ENCODE measurements around the gene PPP1R8. TPM values are rescaled to one million over a fixed set of nuclear protein-coding genes. Genes with fewer than 3 reads are reported as not detected.

Gene PPP1R8
- total and polyA plus RNA-seq, 9 of the 15 experiments (the other 6 are each of a cell fraction or from before 2014, with no cell fraction given) = 16.2 to 107 (median 75.3) TPM

DNA sequence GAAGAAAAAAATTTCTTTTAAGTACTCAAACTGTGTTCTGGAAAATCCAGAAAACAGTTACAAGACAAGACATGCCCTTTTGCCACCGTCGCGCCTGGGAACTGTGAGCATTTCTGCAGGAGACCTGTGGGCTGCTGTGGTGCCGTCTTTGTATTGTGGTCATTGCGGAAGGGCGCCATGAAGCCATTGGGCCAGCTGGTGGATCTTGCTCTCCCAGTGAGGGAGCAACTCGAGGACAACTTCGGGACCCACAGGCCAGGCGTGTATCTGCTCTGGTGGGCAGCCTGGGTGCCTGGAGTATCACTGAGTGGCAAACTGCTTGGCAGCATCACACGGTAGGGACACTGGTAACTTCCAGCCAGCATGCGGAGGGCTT is 38.0 kb downstream of the PPP1R8 start (continued):
- TF ChIP-seq, protein P1, sequence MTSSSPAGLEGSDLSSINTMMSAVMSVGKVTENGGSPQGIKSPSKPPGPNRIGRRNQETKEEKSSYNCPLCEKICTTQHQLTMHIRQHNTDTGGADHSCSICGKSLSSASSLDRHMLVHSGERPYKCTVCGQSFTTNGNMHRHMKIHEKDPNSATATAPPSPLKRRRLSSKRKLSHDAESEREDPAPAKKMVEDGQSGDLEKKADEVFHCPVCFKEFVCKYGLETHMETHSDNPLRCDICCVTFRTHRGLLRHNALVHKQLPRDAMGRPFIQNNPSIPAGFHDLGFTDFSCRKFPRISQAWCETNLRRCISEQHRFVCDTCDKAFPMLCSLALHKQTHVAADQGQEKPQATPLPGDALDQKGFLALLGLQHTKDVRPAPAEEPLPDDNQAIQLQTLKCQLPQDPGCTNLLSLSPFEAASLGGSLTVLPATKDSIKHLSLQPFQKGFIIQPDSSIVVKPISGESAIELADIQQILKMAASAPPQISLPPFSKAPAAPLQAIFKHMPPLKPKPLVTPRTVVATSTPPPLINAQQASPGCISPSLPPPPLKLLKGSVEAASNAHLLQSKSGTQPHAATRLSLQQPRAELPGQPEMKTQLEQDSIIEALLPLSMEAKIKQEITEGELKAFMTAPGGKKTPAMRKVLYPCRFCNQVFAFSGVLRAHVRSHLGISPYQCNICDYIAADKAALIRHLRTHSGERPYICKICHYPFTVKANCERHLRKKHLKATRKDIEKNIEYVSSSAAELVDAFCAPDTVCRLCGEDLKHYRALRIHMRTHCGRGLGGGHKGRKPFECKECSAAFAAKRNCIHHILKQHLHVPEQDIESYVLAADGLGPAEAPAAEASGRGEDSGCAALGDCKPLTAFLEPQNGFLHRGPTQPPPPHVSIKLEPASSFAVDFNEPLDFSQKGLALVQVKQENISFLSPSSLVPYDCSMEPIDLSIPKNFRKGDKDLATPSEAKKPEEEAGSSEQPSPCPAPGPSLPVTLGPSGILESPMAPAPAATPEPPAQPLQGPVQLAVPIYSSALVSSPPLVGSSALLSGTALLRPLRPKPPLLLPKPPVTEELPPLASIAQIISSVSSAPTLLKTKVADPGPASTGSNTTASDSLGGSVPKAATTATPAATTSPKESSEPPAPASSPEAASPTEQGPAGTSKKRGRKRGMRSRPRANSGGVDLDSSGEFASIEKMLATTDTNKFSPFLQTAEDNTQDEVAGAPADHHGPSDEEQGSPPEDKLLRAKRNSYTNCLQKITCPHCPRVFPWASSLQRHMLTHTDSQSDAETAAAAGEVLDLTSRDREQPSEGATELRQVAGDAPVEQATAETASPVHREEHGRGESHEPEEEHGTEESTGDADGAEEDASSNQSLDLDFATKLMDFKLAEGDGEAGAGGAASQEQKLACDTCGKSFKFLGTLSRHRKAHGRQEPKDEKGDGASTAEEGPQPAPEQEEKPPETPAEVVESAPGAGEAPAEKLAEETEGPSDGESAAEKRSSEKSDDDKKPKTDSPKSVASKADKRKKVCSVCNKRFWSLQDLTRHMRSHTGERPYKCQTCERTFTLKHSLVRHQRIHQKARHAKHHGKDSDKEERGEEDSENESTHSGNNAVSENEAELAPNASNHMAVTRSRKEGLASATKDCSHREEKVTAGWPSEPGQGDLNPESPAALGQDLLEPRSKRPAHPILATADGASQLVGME (CRISPR knock-in tag; IDR thresholded peaks at IDR 0.05) = 0 out of 2 replicates have a peak, but pooled peaks have one; percentile 26
- no peak for TF ChIP-seq HNRNPUL1 (IDR thresholded peaks at IDR 0.05; ENCODE audit: low read length)
- TF ChIP-seq, protein P2, sequence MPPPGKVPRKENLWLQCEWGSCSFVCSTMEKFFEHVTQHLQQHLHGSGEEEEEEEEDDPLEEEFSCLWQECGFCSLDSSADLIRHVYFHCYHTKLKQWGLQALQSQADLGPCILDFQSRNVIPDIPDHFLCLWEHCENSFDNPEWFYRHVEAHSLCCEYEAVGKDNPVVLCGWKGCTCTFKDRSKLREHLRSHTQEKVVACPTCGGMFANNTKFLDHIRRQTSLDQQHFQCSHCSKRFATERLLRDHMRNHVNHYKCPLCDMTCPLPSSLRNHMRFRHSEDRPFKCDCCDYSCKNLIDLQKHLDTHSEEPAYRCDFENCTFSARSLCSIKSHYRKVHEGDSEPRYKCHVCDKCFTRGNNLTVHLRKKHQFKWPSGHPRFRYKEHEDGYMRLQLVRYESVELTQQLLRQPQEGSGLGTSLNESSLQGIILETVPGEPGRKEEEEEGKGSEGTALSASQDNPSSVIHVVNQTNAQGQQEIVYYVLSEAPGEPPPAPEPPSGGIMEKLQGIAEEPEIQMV (tag; conservative IDR thresholded peaks at IDR 0.05; ENCODE audit: low read depth) = no peak
- TF ChIP-seq, protein P3, sequence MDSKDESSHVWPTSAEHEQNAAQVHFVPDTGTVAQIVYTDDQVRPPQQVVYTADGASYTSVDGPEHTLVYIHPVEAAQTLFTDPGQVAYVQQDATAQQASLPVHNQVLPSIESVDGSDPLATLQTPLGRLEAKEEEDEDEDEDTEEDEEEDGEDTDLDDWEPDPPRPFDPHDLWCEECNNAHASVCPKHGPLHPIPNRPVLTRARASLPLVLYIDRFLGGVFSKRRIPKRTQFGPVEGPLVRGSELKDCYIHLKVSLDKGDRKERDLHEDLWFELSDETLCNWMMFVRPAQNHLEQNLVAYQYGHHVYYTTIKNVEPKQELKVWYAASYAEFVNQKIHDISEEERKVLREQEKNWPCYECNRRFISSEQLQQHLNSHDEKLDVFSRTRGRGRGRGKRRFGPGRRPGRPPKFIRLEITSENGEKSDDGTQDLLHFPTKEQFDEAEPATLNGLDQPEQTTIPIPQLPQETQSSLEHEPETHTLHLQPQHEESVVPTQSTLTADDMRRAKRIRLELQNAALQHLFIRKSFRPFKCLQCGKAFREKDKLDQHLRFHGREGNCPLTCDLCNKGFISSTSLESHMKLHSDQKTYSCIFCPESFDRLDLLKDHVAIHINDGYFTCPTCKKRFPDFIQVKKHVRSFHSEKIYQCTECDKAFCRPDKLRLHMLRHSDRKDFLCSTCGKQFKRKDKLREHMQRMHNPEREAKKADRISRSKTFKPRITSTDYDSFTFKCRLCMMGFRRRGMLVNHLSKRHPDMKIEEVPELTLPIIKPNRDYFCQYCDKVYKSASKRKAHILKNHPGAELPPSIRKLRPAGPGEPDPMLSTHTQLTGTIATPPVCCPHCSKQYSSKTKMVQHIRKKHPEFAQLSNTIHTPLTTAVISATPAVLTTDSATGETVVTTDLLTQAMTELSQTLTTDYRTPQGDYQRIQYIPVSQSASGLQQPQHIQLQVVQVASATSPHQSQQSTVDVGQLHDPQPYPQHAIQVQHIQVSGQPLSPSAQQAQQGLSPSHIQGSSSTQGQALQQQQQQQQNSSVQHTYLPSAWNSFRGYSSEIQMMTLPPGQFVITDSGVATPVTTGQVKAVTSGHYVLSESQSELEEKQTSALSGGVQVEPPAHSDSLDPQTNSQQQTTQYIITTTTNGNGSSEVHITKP (IDR thresholded peaks at IDR 0.05; ENCODE audit: partially characterized antibody) = no peak
- TF ChIP-seq RHOXF2B (CRISPR knock-in tag; conservative IDR thresholded peaks at IDR 0.05) = no peak
- TF ChIP-seq ZNF263 (CRISPR knock-in tag; IDR thresholded peaks at IDR 0.05; ENCODE audit: borderline replicate concordance) = no peak
- TF ChIP-seq GABPA (tag; conservative IDR thresholded peaks at IDR 0.05; ENCODE audit: low read depth) = no peak
- no peak for TF ChIP-seq MTA2 (IDR thresholded peaks at IDR 0.05; ENCODE audit: low read depth)
- TF ChIP-seq SMAD4 (CRISPR knock-in tag; conservative IDR thresholded peaks at IDR 0.05) = no peak; the same call in 1 of the 2 replicates
- TF ChIP-seq, protein P4, sequence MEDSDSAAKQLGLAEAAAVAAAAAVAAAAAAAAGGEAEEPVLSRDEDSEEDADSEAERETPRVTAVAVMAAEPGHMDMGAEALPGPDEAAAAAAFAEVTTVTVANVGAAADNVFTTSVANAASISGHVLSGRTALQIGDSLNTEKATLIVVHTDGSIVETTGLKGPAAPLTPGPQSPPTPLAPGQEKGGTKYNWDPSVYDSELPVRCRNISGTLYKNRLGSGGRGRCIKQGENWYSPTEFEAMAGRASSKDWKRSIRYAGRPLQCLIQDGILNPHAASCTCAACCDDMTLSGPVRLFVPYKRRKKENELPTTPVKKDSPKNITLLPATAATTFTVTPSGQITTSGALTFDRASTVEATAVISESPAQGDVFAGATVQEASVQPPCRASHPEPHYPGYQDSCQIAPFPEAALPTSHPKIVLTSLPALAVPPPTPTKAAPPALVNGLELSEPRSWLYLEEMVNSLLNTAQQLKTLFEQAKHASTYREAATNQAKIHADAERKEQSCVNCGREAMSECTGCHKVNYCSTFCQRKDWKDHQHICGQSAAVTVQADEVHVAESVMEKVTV (CRISPR knock-in tag; IDR thresholded peaks at IDR 0.05) = no peak
- TF ChIP-seq EZH2 (IDR thresholded peaks at IDR 0.05; ENCODE audit: borderline replicate concordance, low read depth, low read length) = no peak
- TF ChIP-seq, protein P5, sequence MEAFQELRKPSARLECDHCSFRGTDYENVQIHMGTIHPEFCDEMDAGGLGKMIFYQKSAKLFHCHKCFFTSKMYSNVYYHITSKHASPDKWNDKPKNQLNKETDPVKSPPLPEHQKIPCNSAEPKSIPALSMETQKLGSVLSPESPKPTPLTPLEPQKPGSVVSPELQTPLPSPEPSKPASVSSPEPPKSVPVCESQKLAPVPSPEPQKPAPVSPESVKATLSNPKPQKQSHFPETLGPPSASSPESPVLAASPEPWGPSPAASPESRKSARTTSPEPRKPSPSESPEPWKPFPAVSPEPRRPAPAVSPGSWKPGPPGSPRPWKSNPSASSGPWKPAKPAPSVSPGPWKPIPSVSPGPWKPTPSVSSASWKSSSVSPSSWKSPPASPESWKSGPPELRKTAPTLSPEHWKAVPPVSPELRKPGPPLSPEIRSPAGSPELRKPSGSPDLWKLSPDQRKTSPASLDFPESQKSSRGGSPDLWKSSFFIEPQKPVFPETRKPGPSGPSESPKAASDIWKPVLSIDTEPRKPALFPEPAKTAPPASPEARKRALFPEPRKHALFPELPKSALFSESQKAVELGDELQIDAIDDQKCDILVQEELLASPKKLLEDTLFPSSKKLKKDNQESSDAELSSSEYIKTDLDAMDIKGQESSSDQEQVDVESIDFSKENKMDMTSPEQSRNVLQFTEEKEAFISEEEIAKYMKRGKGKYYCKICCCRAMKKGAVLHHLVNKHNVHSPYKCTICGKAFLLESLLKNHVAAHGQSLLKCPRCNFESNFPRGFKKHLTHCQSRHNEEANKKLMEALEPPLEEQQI (IDR thresholded peaks at IDR 0.05) = no peak
- no peak for TF ChIP-seq PTRF (tag; IDR thresholded peaks at IDR 0.05)
- no peak for TF ChIP-seq POLR2A (conservative IDR thresholded peaks at IDR 0.05)

All from K562 (cell line).